HG03439 (cell line): ENCODE results near the gene DNASE1.
A peak's percentile ranks its signal among the peaks of the same experiment; 100 is the strongest.
"Not testable (repeated sequence)": the region's sequence is repeated elsewhere in the genome, so short reads cannot be mapped to it uniquely, and the experiment has no call there.

Experiments
- ATAC-seq: cut with Tn5 transposase; IDR thresholded peaks from one replicate; pipeline ENCODE4 v1.9.1; 2021; ENCODE audit warnings: mild to moderate bottlenecking, moderate library complexity; ENCODE audit not compliant: unreplicated experiment

DNASE1 gene

GRCh38 chr16:3654249-3654991 is at the start of gene DNASE1:
Gene DNASE1, plus strand, starts transcription at chr16:3654691. Its CDS starts 683 bp downstream, at chr16:3655374.
- ATAC-seq: no peak

GRCh38 chr16:3606441-3606840 is 48.0 kb upstream of the DNASE1 start:
- no peak for ATAC-seq

- ATAC-seq: no peak
Measured at GRCh38 chr16:3607161-3607560, 47.3 kb upstream of the DNASE1 start.

DNA sequence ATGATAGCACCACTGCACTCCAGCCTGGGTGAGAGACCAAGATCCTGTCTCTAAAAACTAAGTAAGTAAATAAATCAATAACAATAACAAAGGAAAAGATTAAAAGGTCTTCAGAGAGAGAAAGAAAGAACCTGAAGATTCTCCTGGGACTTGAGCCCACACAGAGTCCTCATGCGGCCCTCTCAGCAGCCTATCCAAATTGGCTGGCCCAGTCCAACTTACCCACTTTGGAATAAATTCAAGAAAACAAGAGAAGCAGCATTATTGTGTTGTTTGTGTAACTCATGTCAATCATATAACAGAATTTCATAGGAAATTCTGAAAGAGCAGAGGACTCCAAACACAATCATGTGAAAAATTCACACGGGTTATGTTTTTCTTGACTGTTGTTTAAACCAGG is 46.9 kb upstream of the DNASE1 start:
- no peak for ATAC-seq

DNA sequence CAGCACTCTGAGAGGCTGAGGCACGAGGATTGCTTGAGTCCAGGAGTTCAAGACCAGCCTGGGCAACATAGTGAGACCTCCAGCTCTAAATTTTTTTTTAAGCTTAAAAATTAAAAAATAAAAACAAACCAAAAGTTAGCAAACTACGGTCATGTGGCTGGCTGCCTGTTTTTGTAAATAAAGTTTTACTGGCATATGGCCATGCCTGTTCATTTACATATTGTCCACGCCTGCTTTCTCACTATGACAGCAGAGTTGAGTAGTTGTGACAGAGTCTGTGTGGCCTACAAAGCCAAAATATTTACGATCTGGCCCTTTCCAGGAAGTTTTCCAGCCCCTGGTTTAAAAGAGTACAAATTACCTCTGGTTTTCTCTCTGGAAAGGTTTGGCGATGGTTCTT is 46.4 kb upstream of the DNASE1 start:
- no peak for ATAC-seq

GRCh38 chr16:3608976-3609375 is 45.5 kb upstream of the DNASE1 start:
- ATAC-seq: not testable (repeated sequence)

DNA sequence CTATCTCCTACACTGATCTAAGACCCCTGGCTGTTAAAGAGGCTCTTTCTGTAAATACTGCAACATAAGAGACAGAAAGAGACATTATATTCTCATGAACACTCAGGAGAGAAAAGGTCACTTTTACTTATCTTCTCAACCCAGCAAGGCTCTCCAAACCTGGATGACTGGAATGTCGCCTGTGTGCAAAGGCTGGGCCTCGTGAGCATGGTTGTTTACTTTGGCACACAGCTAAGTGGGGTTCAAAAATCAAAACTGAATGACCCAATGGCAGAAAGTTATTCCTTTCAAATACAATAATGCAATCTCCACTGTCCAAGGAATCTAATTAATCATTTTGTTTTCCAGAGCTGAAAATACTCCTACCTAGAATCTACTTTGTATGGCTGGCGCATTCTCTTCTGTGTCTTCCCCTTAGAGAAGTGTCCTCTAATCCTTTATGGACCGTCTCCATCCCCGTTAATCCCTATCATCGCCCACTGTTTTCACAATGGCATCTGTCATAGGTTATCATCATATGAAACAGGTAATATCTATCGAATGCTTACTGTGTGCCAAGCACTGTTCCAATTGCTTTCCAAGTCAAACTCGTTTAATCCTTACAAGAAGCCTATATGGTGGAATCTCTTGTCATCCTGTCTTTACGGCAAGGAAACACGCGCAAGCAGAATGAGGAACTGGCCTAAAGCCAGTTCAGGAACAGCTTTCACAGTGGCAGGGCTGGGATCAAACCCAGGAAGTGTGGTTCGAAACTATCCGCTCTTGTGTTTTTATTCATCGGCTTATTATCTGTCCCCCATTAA is 44.4 kb upstream of the DNASE1 start:
- ATAC-seq: no peak

DNA sequence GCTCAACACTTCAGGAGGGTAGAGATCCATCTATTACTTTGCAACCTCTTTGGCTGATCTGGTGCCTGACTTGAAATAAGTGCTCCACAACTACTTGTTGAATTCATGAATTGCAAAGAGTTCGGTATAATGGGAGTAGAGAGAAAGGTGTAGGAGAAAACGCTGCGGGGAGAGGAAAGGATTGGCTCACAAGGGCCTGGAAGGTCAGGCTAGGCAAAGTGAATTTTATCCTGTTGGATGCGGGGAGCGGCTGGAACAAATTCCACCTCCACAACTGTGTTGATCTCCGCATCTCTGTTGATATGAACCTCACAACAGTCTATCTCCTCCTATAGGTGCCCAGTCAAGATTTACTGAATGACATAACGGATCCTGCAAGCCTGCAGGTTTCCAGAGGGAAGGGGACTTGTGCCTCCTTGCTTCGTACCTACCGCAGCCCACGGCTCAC is 43.8 kb upstream of the DNASE1 start:
- peak; percentile 12 for ATAC-seq

DNA sequence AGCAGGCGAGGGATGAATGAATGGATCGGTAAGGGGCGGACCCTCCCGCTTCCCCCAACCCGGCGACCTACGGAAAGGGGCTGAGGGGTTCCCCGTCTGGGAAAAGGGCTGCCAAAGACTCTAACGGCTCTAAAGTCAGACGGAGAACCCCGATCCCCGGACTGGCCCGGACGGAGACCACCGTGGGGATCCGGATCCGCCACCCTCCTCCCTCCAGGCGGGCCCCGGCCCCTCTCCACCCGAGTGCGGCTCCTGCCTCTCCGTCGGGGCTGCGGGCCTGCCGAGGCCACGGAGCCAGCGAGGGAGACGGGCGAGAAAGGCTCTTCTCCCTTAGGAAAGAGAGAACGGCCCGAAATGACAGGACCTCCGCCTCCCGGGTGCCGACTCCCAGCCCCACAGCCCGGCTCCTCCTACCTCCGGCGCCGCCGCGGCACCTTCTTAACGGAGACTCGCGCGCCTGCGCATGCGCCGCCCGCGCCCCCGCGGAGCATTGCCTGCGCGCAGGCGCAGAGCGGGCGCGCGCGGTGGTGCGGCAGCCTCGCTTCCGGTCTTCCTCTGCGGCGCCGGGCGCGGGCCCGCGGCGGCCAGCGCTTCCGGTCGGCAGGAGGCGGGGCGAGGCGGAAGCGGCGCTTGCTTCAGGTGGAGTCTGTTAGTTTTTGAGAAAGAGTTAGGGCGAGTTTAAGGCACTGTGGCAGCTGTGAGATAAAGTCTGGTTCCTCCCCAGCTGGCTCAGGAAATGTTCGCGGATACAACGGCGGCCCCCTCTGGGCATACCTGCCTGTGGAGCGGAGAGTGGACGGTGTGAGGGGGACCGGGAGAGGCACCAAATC is 43.1 kb upstream of the DNASE1 start, which contains the start of gene SLX4:
Gene SLX4 (minus strand): TSS at position 461 of the 830 bp plus-strand sequence. CDS start 2,642 bp downstream, outside the sequence.
- peak; percentile 79 for ATAC-seq

GRCh38 chr16:3612510-3613466 is 41.7 kb upstream of the DNASE1 start:
- ATAC-seq: no peak

DNA sequence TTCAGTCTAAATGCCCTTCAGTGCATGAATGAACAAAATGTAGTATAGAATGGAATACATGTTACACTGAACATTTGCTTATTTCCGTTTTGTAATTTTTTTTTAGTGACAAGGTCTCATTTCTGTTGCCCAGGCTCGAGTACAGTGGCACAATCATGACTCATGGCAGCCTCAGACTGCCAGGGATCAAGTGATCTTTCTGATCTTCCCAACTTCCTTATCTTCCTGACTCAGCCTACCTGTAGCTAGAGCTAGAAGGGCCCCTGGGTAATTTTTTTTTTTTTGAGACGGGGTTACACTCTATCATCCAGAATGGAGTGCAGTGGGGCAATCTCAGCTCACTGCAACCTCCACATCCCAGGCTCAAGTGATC is 35.7 kb upstream of the DNASE1 start:
- no peak for ATAC-seq

DNA sequence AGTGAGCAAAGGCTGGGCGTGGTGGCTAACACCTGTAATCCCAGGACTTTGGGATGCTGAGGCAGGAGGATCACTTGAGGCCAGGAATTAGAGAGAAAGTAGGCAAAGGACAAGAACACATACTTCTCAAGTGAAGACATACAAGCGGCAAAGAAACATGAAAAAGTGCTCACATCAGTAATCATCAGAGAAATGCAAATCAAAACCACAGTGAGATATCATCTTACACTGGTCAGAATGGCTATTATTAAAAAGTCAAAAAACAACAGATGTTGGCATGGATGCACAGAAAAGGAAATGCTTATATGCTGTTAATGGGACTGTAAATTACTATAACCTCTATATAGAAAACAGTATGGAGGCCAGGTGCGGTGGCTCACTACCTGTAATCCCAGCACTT is 30.8 kb upstream of the DNASE1 start:
- ATAC-seq: peak; percentile 40

DNA sequence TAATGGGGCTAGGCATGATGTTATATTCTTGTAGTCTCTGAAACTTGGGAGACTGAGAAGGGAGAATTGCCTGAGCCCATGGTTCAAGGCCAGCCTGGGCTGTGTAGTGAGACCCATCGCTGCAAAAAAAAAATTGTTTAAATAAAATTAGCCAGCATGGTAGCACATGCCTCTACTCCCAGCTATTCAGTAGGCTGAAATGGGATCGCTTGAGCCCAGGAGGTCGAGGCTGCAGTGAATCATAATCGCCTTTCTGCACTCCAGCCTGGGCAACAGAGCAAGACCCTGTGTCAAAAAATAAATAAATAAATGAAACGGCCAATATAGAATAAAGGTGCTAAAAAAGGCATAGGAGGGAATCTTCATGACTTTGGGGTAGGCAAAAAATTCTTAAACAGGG is 29.2 kb upstream of the DNASE1 start:
- no peak for ATAC-seq

- ATAC-seq: no peak
Measured at GRCh38 chr16:3625911-3626732, 28.4 kb upstream of the DNASE1 start.

GRCh38 chr16:3637371-3637923 is 17.0 kb upstream of the DNASE1 start:
- no peak for ATAC-seq

GRCh38 chr16:3638916-3639644 is 15.4 kb upstream of the DNASE1 start:
- no peak for ATAC-seq

GRCh38 chr16:3640207-3640606 is 14.3 kb upstream of the DNASE1 start:
- ATAC-seq: no peak
